Prostate gland (tissue), 2 donors: Measurements from ENCODE around the gene TBC1D7.

Source experiments
- CTCF ChIP-seq, 4 experiments: fragments of 200-600 bp in 2 of 4; fragments of 450-650 bp in 2 of 4; sonication (generic) in 2 of 4; IDR thresholded peaks; 1 replicate in 3 of 4; 2 replicates in 1 of 4; pipeline ENCODE4 v1.5.1; 2016 to 2019; ENCODE audit warnings: antibody characterized with exemption in 4 of 4, mild to moderate bottlenecking in 2 of 4, moderate library complexity in 2 of 4
- POLR2A ChIP-seq: fragments of 450-650 bp; IDR thresholded peaks from one replicate; pipeline ENCODE4 v1.6.1; 2016; ENCODE audit warnings: antibody characterized with exemption, mild to moderate bottlenecking

- TF ChIP-seq CTCF (IDR thresholded peaks at IDR 0.05), result no peak
- TF ChIP-seq POLR2A, result no peak
Measured at GRCh38 chr6:13272131-13273046, 55.9 kb downstream of the TBC1D7 start.
